A549 (cell line): Measurements from ENCODE around the gene MEPCE. TPM values are rescaled to one million over a fixed set of nuclear protein-coding genes. Genes with fewer than 3 reads are reported as not detected.

ENCODE experiments used
- ATAC-seq, 2 experiments: fragments of 200-7000 bp in 1 of 2; fragments of >200 bp in 1 of 2; cut with Nextera tagmentation in 1 of 2; cut with Tn5 transposase in 1 of 2; 3 replicates each; pipeline versions ENCODE4 v1.8.0 to v1.9.1; 2018 to 2020; ENCODE audit warnings: mild to moderate bottlenecking in 1 of 2, moderate library complexity in 1 of 2
- CTCF ChIA-PET: fragments of 300-600 bp; sonication (Branson Sonifier 250); formaldehyde crosslinking; extraction: SDS; loops from one replicate; lab custom pipeline; 2021; ENCODE audit warnings: antibody characterized with exemption, inconsistent platforms; lab: Yijun Ruan, JAX
- POLR2A ChIA-PET: fragments of 350-600 bp; formaldehyde crosslinking; extraction: SDS; loops from one replicate; lab custom pipeline; 2021; ENCODE audit warnings: antibody characterized with exemption, inconsistent platforms; lab: Yijun Ruan, JAX
- DNase-seq, 2 experiments: peaks; one replicate each; pipeline versions ENCODE4 v3.0.0 to v3.0.0-alpha.2; 2011 to 2016; ENCODE audit warnings: low read depth in 1 of 2, low spot score in 1 of 2
- FAIRE-seq: peaks from 2 replicates; lab custom pipeline; 2011; peaks lifted over from hg19 to GRCh38; lab: Jason Lieb, UNC
- H3K27ac ChIP-seq, 2 experiments: fragments of >200 bp; sonication (Bioruptor Twin); formaldehyde crosslinking; 3 replicates each; pipeline ENCODE4 v1.5.1; 2016 to 2017
- H3K4me1 ChIP-seq: fragments of >200 bp; sonication (Bioruptor Twin); formaldehyde crosslinking; 3 replicates; pipeline ENCODE4 v1.6.1; 2016
- H3K4me2 ChIP-seq: fragments of >200 bp; sonication (Bioruptor Twin); formaldehyde crosslinking; 3 replicates; pipeline ENCODE4 v1.6.1; 2016
- H3K4me3 ChIP-seq: fragments of >200 bp; sonication (Bioruptor Twin); formaldehyde crosslinking; 3 replicates; pipeline ENCODE4 v1.5.1; 2016
- H3K9me3 ChIP-seq: fragments of >200 bp; sonication (Bioruptor Twin); formaldehyde crosslinking; 3 replicates; pipeline ENCODE4 v1.6.1; 2016
- ATOH8 ChIP-seq: fragments of 250-450 bp; sonication (Bioruptor Pico); IDR thresholded peaks from 2 replicates; pipeline ENCODE4 v1.5.0; 2020; ENCODE audit warnings: low read depth, mild to moderate bottlenecking, moderate library complexity
- BCL3 ChIP-seq: fragments of >200 bp; sonication (Bioruptor Twin); formaldehyde crosslinking; IDR thresholded peaks from 3 replicates; pipeline ENCODE4 v1.6.1; 2016
- BHLHE40 ChIP-seq: IDR thresholded peaks from 2 replicates; pipeline ENCODE4 v1.6.1; 2012; ENCODE audit warnings: low read depth, low read length, inconsistent platforms
- CBX8 ChIP-seq: fragments of 200-600 bp; sonication (generic); IDR thresholded peaks from 2 replicates; pipeline ENCODE4 v1.6.1; 2016
- CHD2 ChIP-seq: fragments of 150-350 bp; IDR thresholded peaks from 2 replicates; pipeline ENCODE4 v1.6.1; 2014; ENCODE audit warnings: low read length; ENCODE audit not compliant: partially characterized antibody
- CTCF ChIP-seq: fragments of >200 bp; sonication (Bioruptor Twin); formaldehyde crosslinking; IDR thresholded peaks from 3 replicates; pipeline ENCODE4 v1.5.1; 2016
- EHMT2 ChIP-seq: fragments of 200-600 bp; sonication (generic); IDR thresholded peaks from 2 replicates; pipeline ENCODE4 v1.6.1; 2016; ENCODE audit warnings: antibody characterized with exemption, low read depth, mild to moderate bottlenecking, moderate library complexity
- ELK1 ChIP-seq: fragments of 150-350 bp; IDR thresholded peaks from 2 replicates; pipeline ENCODE4 v1.6.1; 2014; ENCODE audit warnings: low read depth, mild to moderate bottlenecking, low read length
- ESRRA ChIP-seq: fragments of 150-350 bp; IDR thresholded peaks from 2 replicates; pipeline ENCODE4 v1.6.1; 2014; ENCODE audit warnings: mild to moderate bottlenecking, low read length, borderline replicate concordance
- FOSB ChIP-seq: fragments of 250-450 bp; sonication (Bioruptor Pico); IDR thresholded peaks from 2 replicates; pipeline ENCODE4 v1.5.0; 2020; ENCODE audit warnings: mild to moderate bottlenecking, moderate library complexity
- FOSL2 ChIP-seq, 2 experiments: fragments of 450-650 bp in 1 of 2; fragments of >200 bp in 1 of 2; sonication (Bioruptor Twin) in 1 of 2; formaldehyde crosslinking; IDR thresholded peaks; 2 replicates each; pipeline versions ENCODE4 v1.5.0 to v1.6.1; 2016 to 2020; ENCODE audit warnings: mild to moderate bottlenecking in 1 of 2, moderate library complexity in 1 of 2
- FOXS1 ChIP-seq: fragments of 250-450 bp; sonication (Bioruptor Pico); IDR thresholded peaks from 2 replicates; pipeline ENCODE4 v1.5.0; 2020; ENCODE audit warnings: mild to moderate bottlenecking, moderate library complexity
- HES2 ChIP-seq: fragments of >200 bp; sonication (Bioruptor Twin); formaldehyde crosslinking; IDR thresholded peaks from 2 replicates; pipeline ENCODE4 v1.6.1; 2016
- HEYL ChIP-seq: fragments of 250-450 bp; sonication (Bioruptor Pico); IDR thresholded peaks from 2 replicates; pipeline ENCODE4 v1.8.0; 2021; ENCODE audit warnings: mild to moderate bottlenecking, moderate library complexity
- HMGXB4 ChIP-seq: fragments of 250-450 bp; sonication (Bioruptor Pico); IDR thresholded peaks from 2 replicates; pipeline ENCODE4 v1.5.0; 2021; ENCODE audit warnings: mild to moderate bottlenecking, moderate library complexity, borderline replicate concordance
- HOXA7 ChIP-seq: fragments of 250-450 bp; sonication (Bioruptor Pico); IDR thresholded peaks from 2 replicates; pipeline ENCODE4 v1.5.0; 2020; ENCODE audit warnings: mild to moderate bottlenecking, moderate library complexity
- JUN ChIP-seq, 2 experiments: fragments of >200 bp; sonication (Bioruptor Twin); formaldehyde crosslinking; IDR thresholded peaks; 2 replicates in 1 of 2; 3 replicates in 1 of 2; pipeline ENCODE4 v1.6.1; 2016 to 2017
- PBX3 ChIP-seq: IDR thresholded peaks from 2 replicates; pipeline ENCODE4 v1.6.1; 2012
- PHF8 ChIP-seq: fragments of 200-600 bp; sonication (generic); IDR thresholded peaks from 2 replicates; pipeline ENCODE4 v1.6.1; 2016; ENCODE audit warnings: low read depth, mild to moderate bottlenecking, antibody characterized with exemption, moderate library complexity, borderline replicate concordance
- POLR2A ChIP-seq: IDR thresholded peaks from 2 replicates; pipeline ENCODE4 v1.6.1; 2012; ENCODE audit warnings: mild to moderate bottlenecking, low read length
- RCOR1 ChIP-seq: fragments of 150-350 bp; IDR thresholded peaks from 2 replicates; pipeline ENCODE4 v1.6.1; 2014; ENCODE audit warnings: antibody characterized with exemption, low read length, low read depth
- SMC3 ChIP-seq: fragments of >200 bp; sonication (Bioruptor Twin); formaldehyde crosslinking; IDR thresholded peaks from 3 replicates; pipeline ENCODE4 v1.6.1; 2018; ENCODE audit warnings: inconsistent platforms
- TP53 ChIP-seq: fragments of 250-450 bp; sonication (Bioruptor Pico); IDR thresholded peaks from 2 replicates; pipeline ENCODE4 v1.5.0; 2021; ENCODE audit warnings: mild to moderate bottlenecking, moderate library complexity
- USF2 ChIP-seq: fragments of 450-650 bp; IDR thresholded peaks from 2 replicates; pipeline ENCODE4 v1.6.1; 2014; ENCODE audit warnings: antibody characterized with exemption
- ZFP36 ChIP-seq: fragments of 450-650 bp; IDR thresholded peaks from 2 replicates; pipeline ENCODE4 v1.6.1; 2014; ENCODE audit warnings: borderline replicate concordance; ENCODE audit not compliant: partially characterized antibody
- ZSCAN20 ChIP-seq: fragments of 250-450 bp; sonication (Bioruptor Pico); IDR thresholded peaks from 2 replicates; pipeline ENCODE4 v1.8.0; 2022; ENCODE audit warnings: mild to moderate bottlenecking, moderate library complexity
- WGBS: methylation state at CpG from one replicate; pipeline ENCODE4 v1.1.6; 2017; ENCODE audit errors: missing lambda C conversion rate; 5-methylcytosine and 5-hydroxymethylcytosine counted together
- polyA plus RNA-seq, 4 experiments: library from polyadenylated mRNA; depleted of rRNA in 3 of 4; stranded (reverse); fragments of >200 nt; fragmentation: RNase III in 1 of 4; extraction: RNeasy Plus Mini Kit Qiagen cat#74134 plus additional on column Dnase treatment in 1 of 4; gene quantifications; 2 replicates in 3 of 4; 3 replicates in 1 of 4; pipeline ENCODE4 v1.2.3, GENCODE V29; 2011 to 2017

Gene MEPCE
- polyA plus RNA-seq, 2 of the 4 experiments (the other 2 are of a cell fraction), result 10.0 to 38.4 TPM

GRCh38 chr7:100481466-100481865 is 51.8 kb downstream of the MEPCE start:
- Histone ChIP-seq H3K9me3 (no peaks in the 10 kb centered on the region), H3K4me3 (no peak overlapping the region), H3K27ac (no peak overlapping the region), H3K4me2 (no peak overlapping the region), H3K4me1 (peaks cover 53% of the 10 kb centered on the region)
- no peak for DNase-seq
- ATAC-seq, result no peak
- ChIA-PET POLR2A (no interaction called here), CTCF (interaction anchor here (0.6 to 8.5 kb wide), 12 partner anchors 8 to 84 kb away, joined by 3 to 127 read pairs (median 11); no protein-coding TSS in a partner anchor)
- 84% methylated on average over 1 of the region's 1 CpG for WGBS
- TF ChIP-seq JUN (IDR thresholded peaks at IDR 0.05) (no peak), ZSCAN20 (CRISPR knock-in tag) (no peak), HOXA7 (CRISPR knock-in tag) (no peak), SMC3 (no peak), ESRRA (no peak), HEYL (CRISPR knock-in tag) (no peak), FOSL2 (IDR thresholded peaks at IDR 0.05) (no peak), FOSL2 (CRISPR knock-in tag; IDR thresholded peaks at IDR 0.05) (no peak), TP53 (no peak), CHD2 (no peak), POLR2A (no peak), CBX8 (no peak), CTCF (no peak), FOXS1 (CRISPR knock-in tag) (no peak), BCL3 (no peak), EHMT2 (no peak), ZFP36 (no peak), USF2 (no peak), ATOH8 (CRISPR knock-in tag) (no peak), PBX3 (no peak)
- FAIRE-seq, result no peak

- ChIA-PET CTCF (interaction anchor here (0.6 to 8.5 kb wide), 41 partner anchors 9 to 237 kb away, joined by 3 to 127 read pairs (median 6); partner anchors contain the start of genes EPO, MEPCE, POP7 and SPACDR), POLR2A (interaction anchor here (1.6 to 1.9 kb wide), 2 partner anchors 63 to 103 kb away, joined by 5 to 6 read pairs; partner anchors contain the start of genes FBXO24 and LRCH4)
- FAIRE-seq (no peak), ATAC-seq (no peak), DNase-seq (no peak)
- peak overlapping the region; percentile 88 to 94 for H3K27ac ChIP-seq
- peak overlapping the region; percentile 73 for H3K4me3 ChIP-seq
- peaks cover 47% of the 10 kb centered on the region for H3K4me1 ChIP-seq
- WGBS, result 41% methylated on average over 14 of the region's 14 CpGs
- H3K4me2 ChIP-seq, result peak overlapping the region; percentile 99
- H3K9me3 ChIP-seq, result no peaks in the 10 kb centered on the region
- TF ChIP-seq TP53, result no peak
- TF ChIP-seq BHLHE40, result no peak
- no peak for TF ChIP-seq ZSCAN20 (CRISPR knock-in tag)
- TF ChIP-seq ELK1, result no peak
- no peak for TF ChIP-seq SMC3
- TF ChIP-seq HES2, result no peak
- TF ChIP-seq POLR2A, result no peak
- no peak for TF ChIP-seq PHF8
- TF ChIP-seq FOSB (CRISPR knock-in tag), result no peak
- TF ChIP-seq RCOR1, result no peak
- TF ChIP-seq HMGXB4, result no peak
- no peak for TF ChIP-seq PBX3
- peak; percentile 74 for TF ChIP-seq ZFP36
These were observed 53.1 kb downstream of the MEPCE start for GRCh38 chr7:100482728-100483089.
